NB4 (cell line): ENCODE results near the gene CFTR.

Source experiments
- DNase-seq: peaks from one replicate; pipeline ENCODE4 v3.0.0; 2010; ENCODE audit warnings: low read depth
- H3K4me3 ChIP-seq: one replicate; pipeline ENCODE4 v1.5.1; 2011; ENCODE audit warnings: mild to moderate bottlenecking, low read depth, low read length, moderate library complexity
- TF ChIP-seq, protein P1 (sequence below): IDR thresholded peaks from 2 replicates; pipeline ENCODE4 v1.6.1; 2011; ENCODE audit warnings: low read depth, low read length

Gene CFTR

GRCh38 chr7:117717357-117717756, 237.5 kb downstream of the CFTR start:
- TF ChIP-seq, protein P1, sequence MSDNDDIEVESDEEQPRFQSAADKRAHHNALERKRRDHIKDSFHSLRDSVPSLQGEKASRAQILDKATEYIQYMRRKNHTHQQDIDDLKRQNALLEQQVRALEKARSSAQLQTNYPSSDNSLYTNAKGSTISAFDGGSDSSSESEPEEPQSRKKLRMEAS, result no peak
- DNase-seq, result no peak
- no peak overlapping the region for H3K4me3 ChIP-seq
